ENCODE data around the gene H2AZ2. TPM values are rescaled to one million over a fixed set of nuclear protein-coding genes. Genes with fewer than 3 reads are reported as not detected.

The H2AZ2 gene
- total RNA-seq, 1 experiment from 2014 or later, result 354 TPM

DNA sequence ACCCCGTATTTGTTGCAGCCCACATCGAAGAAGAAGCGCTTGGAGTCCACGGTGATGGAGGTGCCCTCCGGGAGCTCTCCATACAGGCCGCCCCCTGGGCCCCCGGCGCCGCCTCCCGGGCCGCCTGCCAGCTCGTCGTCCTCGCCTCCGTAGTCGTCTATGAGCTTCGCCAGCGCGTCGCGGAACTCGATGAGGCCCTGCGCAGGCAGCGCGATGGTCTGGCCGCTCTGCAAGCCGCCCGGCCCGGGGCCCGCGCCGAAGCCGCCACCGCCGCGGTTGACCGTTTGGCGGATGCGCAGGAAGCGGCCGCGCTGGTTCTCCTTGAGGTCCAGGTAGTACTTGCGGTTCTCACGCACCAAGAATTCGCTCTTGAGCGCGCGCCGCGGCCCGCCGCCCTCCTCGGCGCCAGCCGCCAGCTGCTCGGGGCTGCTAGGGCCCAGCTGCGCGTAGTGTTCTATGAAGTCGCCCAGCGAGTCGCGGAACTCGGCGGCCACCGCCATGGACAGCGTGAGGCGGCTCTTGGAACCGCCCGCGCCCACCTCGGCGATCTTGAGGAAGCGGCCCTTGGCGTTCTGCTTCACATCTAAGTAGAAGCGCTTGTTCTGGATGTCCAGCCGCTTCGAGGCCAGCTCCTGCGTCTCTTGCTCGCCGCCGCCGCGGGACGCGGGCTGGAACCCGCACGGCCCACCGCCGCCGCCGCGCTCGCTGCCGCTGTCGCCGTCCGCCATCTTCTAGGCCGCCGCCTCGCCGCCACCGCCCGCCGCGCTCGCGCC lies 36.9 kb upstream of the H2AZ2 start:
- Histone ChIP-seq H3K4me2 (peak overlapping the region; percentile 95), H3K4me3 (peak overlapping the region; percentile 77), H3K27ac (peak overlapping the region; percentile 71), H3K9me3 (ENCODE audit: insufficient read depth, low read depth) (no peaks in the 10 kb centered on the region; the same call in 1 of the 2 replicates), H3K4me1 (replicated peaks; ENCODE audit: insufficient read depth) (peaks cover 53% of the 10 kb centered on the region), H3K9me2 (ENCODE audit: insufficient read depth) (no peaks in the 10 kb centered on the region), H3K27me3 (ENCODE audit: insufficient read depth, low read depth) (no peaks in the 10 kb centered on the region), H3K36me3 (ENCODE audit: low read depth) (peaks cover 35% of the 10 kb centered on the region), H3F3A (ENCODE audit: insufficient read depth, low read depth) (peaks cover 44% of the 10 kb centered on the region), H2AFZ (peak overlapping the region; percentile 77), H3K79me2 (ENCODE audit: low read depth) (peaks cover 63% of the 10 kb centered on the region), H4K20me1 (ENCODE audit: insufficient read depth) (peaks cover 46% of the 10 kb centered on the region)
- no TSS peak for BruUV-seq (replicated peaks)
- DNase-seq, result peak; percentile 55 to 73
- POLR2A ChIA-PET (ENCODE audit: unreplicated experiment), result interaction anchor here (0.6 to 0.7 kb wide), 7 partner anchors 15 to 1321 kb away, joined by 3 to 6 read pairs (median 3); no protein-coding TSS in a partner anchor
- intact Hi-C loops (cut with micrococcal nuclease; ENCODE audit: unreplicated experiment), result loop anchor here (1.0 kb wide), 3 partner anchors 28 to 226 kb away; partner anchors contain the start of gene TBRG4
- CTCF ChIA-PET, result interaction anchor here (0.5 to 0.7 kb wide), 4 partner anchors 28 to 144 kb away, joined by 3 to 14 read pairs (median 8); no protein-coding TSS in a partner anchor
- no peak for TF ChIP-seq CTCF (conservative IDR thresholded peaks at IDR 0.05)
- TF ChIP-seq EZH2 (IDR thresholded peaks at IDR 0.05; ENCODE audit: low read depth), result no peak

DNA sequence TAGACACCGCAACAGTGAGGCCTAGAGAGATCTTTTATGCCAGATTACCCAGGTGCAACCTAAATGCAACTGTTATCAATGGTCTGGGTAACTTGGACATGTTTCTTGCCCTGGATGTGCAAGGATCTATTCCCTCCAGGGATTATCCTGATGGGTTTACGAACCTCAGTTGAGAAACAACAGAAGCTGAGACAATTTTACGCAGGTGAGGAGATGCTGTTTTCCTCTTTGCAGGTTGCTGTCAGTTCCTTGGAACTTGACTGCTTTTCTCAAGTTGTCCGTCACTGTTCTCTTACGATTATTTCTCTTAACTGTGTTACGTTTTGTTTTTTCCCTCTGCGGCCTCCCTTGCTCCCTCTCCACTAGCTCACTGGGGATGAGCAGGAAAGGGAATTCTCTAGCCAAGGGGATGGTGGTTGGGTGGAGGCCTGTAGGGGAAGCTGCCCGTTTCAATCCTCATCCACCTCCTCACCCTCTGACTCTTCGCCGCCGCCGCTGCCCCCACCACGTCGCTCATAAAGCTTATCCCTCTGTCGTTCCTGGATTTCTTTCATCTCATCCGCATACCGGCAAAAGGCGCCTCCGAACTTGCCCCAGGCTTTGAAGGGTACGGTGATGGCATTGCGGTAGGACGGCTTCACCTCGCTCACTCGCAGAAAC lies 36.2 kb upstream of the H2AZ2 start:
- POLR2A ChIA-PET (ENCODE audit: unreplicated experiment), result interaction anchor here (0.6 to 0.7 kb wide), 6 partner anchors 17 to 1322 kb away, joined by 3 to 6 read pairs (median 4); no protein-coding TSS in a partner anchor
- no peak for DNase-seq
- H3K36me3 ChIP-seq (ENCODE audit: low read depth), result peaks cover 40% of the 10 kb centered on the region
- peak overlapping the region; percentile 77 for H3K4me3 ChIP-seq
- no peaks in the 10 kb centered on the region; the same call in 1 of the 2 replicates for H3K9me3 ChIP-seq (ENCODE audit: insufficient read depth, low read depth)
- CTCF ChIA-PET, result interaction anchor here (0.6 to 0.7 kb wide), 2 partner anchors 27 to 143 kb away, joined by 3 to 14 read pairs; no protein-coding TSS in a partner anchor
- peaks cover 69% of the 10 kb centered on the region for H3K79me2 ChIP-seq (ENCODE audit: low read depth)
- no peaks in the 10 kb centered on the region for H3K9me2 ChIP-seq (ENCODE audit: insufficient read depth)
- BruUV-seq (replicated peaks), result no TSS peak
- H2AFZ ChIP-seq, result peak overlapping the region; percentile 77; the same call in 1 of the 2 replicates
- H3K27ac ChIP-seq, result peak overlapping the region; percentile 71
- peaks cover 51% of the 10 kb centered on the region for H4K20me1 ChIP-seq (ENCODE audit: insufficient read depth)
- TF ChIP-seq CTCF (conservative IDR thresholded peaks at IDR 0.05) (no peak), EZH2 (IDR thresholded peaks at IDR 0.05; ENCODE audit: low read depth) (no peak)
- no peaks in the 10 kb centered on the region for H3K27me3 ChIP-seq (ENCODE audit: insufficient read depth, low read depth)
- H3F3A ChIP-seq (ENCODE audit: insufficient read depth, low read depth), result peaks cover 44% of the 10 kb centered on the region
- peaks cover 58% of the 10 kb centered on the region for H3K4me1 ChIP-seq (replicated peaks; ENCODE audit: insufficient read depth)
- H3K4me2 ChIP-seq, result peak overlapping the region; percentile 95
- intact Hi-C loops (cut with micrococcal nuclease; ENCODE audit: unreplicated experiment), result no loop called here

GRCh38 chr7:44882899-44883298 lies 35.0 kb upstream of the H2AZ2 start:
- intact Hi-C loops (cut with micrococcal nuclease; ENCODE audit: unreplicated experiment), result no loop called here
- Histone ChIP-seq H3K27ac (no peak overlapping the region), H2AFZ (no peak overlapping the region), H3K27me3 (ENCODE audit: insufficient read depth, low read depth) (no peaks in the 10 kb centered on the region), H3K79me2 (ENCODE audit: low read depth) (peaks cover 81% of the 10 kb centered on the region), H4K20me1 (ENCODE audit: insufficient read depth) (peaks cover 63% of the 10 kb centered on the region), H3K9me2 (ENCODE audit: insufficient read depth) (no peaks in the 10 kb centered on the region), H3F3A (ENCODE audit: insufficient read depth, low read depth) (peaks cover 55% of the 10 kb centered on the region), H3K4me2 (peak overlapping the region; percentile 95), H3K4me3 (peak overlapping the region; percentile 77), H3K36me3 (ENCODE audit: low read depth) (peaks cover 40% of the 10 kb centered on the region), H3K9me3 (ENCODE audit: insufficient read depth, low read depth) (no peaks in the 10 kb centered on the region; the same call in 1 of the 2 replicates), H3K4me1 (replicated peaks; ENCODE audit: insufficient read depth) (peaks cover 58% of the 10 kb centered on the region)
- BruUV-seq (replicated peaks), result no TSS peak
- ChIA-PET POLR2A (ENCODE audit: unreplicated experiment) (interaction anchor here (0.6 kb wide), 1 partner anchor 34 kb away, joined by 17 read pairs; no protein-coding TSS in a partner anchor), CTCF (no interaction called here)
- DNase-seq, result no peak
- TF ChIP-seq EZH2 (IDR thresholded peaks at IDR 0.05; ENCODE audit: low read depth), result no peak
- TF ChIP-seq CTCF (conservative IDR thresholded peaks at IDR 0.05), result no peak

All from PC-9 (cell line).